ENCODE data around the gene GALK2. TPM values are rescaled to one million over a fixed set of nuclear protein-coding genes. Genes with fewer than 3 reads are reported as not detected.

The GALK2 gene
- total RNA-seq, 4 donors from 2014 or later: 14.7 to 37.1 (median 24.0) TPM

- no peak for TF ChIP-seq CTCF (IDR thresholded peaks at IDR 0.05; ENCODE audit: low read depth)
Measured at GRCh38 chr15:49152552-49153312, 17.3 kb upstream of the GALK2 start.

GRCh38 chr15:49154359-49154758 is 15.7 kb upstream of the GALK2 start:
- TF ChIP-seq CTCF (IDR thresholded peaks at IDR 0.05; ENCODE audit: low read depth): no peak

- TF ChIP-seq CTCF (IDR thresholded peaks at IDR 0.05; ENCODE audit: low read depth): no peak
Measured at GRCh38 chr15:49154799-49155109, 15.3 kb upstream of the GALK2 start.

GRCh38 chr15:49155110-49155833 is 14.8 kb upstream of the GALK2 start, which contains the start of gene COPS2:
Gene COPS2 (minus strand): TSS chr15:49155599. CDS start chr15:49155578, 21 bp downstream.
- no peak for TF ChIP-seq CTCF (IDR thresholded peaks at IDR 0.05; ENCODE audit: low read depth)

- TF ChIP-seq CTCF (IDR thresholded peaks at IDR 0.05; ENCODE audit: low read depth): no peak
Measured at GRCh38 chr15:49155834-49156627, 14.0 kb upstream of the GALK2 start.

GRCh38 chr15:49163678-49164077 is 6.4 kb upstream of the GALK2 start:
- no peak for TF ChIP-seq CTCF (IDR thresholded peaks at IDR 0.05; ENCODE audit: low read depth)

GRCh38 chr15:49164865-49165264 is 5.2 kb upstream of the GALK2 start:
- no peak for TF ChIP-seq CTCF (IDR thresholded peaks at IDR 0.05; ENCODE audit: low read depth)

All from subcutaneous adipose tissue (tissue), 4 donors.